ENCODE data around the gene ZNF346. TPM values are rescaled to one million over a fixed set of nuclear protein-coding genes. Genes with fewer than 3 reads are reported as not detected.

Gene ZNF346
- total RNA-seq, 1 donor from 2014 or later, result 8.3 TPM

- DNase-seq (no peak), ATAC-seq (no peak)
- intact Hi-C loops (cut with micrococcal nuclease), result no loop called here
Observed at GRCh38 chr5:177107159-177107558, 84.7 kb downstream of the ZNF346 start.

DNA sequence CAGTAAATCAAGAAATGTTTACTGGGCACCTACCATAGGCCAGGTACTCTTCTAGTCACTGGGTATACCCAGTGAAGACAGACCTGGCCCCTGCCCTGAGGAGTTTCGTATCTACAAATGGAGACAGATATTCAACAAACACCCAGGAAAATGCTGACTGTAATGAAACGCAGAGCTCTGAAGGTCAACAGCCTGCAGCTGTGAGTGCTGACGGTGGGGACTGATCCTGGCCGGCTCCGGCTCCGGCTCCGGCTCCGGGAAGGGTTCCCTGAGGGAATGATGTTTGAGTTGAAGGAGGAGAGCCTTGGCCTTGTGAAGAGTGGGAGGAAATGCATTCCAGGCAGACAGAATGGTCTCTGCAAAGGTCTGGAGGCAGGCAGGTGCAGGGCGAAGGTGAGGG is 87.3 kb downstream of the ZNF346 start:
- DNase-seq (no peak), ATAC-seq (peak; percentile 60)
- intact Hi-C loops (cut with micrococcal nuclease), result no loop called here

GRCh38 chr5:177111720-177112394 is 89.4 kb downstream of the ZNF346 start:
- peak; percentile 33 for ATAC-seq
- DNase-seq, result peak; percentile 75

DNA sequence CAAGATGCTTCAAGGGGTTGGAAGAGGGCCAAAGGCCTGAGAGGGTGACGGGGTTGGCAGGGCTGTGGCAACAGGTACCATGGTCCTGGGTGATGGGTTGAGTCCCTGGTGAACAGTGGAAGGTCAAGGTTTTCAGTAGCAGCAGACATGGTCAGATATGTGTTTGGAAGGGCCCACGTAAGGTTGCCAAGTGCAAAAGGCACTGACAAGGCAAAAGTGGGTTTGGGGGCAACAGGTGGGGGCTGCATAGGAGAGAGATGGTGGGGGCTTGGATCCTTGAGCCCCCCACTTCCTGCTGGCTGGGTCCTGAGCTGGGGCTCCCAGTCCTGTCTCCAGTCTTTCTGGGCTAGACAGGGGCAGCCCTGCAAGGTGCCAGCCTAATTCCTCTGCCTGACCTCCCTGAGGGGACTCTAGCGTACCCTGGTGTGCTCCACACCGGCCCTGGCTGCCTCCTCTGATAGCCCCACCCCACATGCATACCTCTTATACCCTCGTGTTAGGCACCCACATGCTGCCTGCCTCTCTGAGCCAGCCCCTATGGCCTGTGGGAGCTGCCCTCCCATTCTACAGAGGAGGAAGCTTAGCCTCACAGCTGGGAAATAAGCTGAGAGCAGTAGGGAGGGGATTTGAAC is 90.2 kb downstream of the ZNF346 start:
- intact Hi-C loops (cut with micrococcal nuclease), result no loop called here
- no peak for ATAC-seq
- DNase-seq, result no peak

More at GRCh38 chr5:177111720-177112394, 89.4 kb downstream of the ZNF346 start:
- intact Hi-C loops (cut with micrococcal nuclease), result no loop called here

DNA sequence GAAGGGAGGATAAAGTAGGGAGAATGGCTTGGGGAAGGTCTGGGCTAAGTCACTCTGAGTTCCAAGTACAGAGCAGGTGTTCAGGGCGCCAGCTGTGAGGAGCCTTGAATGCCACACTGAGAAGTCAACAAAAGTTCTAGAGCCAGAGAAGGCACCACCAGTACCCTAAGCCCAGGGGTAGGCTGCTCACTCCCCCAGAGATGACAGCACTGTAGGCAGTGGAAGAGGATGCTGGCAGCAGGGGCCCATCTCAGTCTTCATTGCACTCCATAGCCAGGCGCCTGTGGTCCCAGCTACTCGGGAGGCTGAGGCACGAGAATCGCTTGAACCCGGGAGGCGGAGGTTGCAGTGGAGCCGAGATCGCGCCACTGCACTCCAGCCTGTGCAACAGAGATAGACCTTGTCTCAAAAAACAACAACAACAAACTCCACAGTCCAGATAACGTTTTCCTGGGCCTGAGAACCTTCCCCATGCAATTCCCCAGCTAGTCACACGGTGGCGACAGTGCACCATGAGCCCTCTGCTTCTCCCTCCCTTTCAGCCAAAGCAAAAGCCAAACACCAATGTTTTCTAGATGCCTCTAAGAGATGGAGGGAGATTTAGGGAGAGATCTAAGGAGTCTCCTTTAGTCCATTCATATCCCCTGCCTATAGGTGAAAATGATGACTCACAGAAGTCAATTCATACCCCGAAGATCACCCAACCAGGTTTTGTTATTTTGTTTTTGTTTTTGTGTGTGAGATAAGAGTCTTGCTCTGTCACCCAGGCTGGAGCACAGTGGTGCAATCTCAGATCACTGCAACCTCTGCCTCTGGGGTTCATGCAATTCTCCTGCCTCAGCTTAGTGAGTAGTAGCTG is 91.3 kb downstream of the ZNF346 start:
- ATAC-seq (peak; percentile 57), DNase-seq (peak; percentile 84)
- intact Hi-C loops (cut with micrococcal nuclease), result no loop called here

- intact Hi-C loops (cut with micrococcal nuclease), result no loop called here
Observed at GRCh38 chr5:177116631-177117373, 94.3 kb downstream of the ZNF346 start.

GRCh38 chr5:177117441-177118045 is 95.0 kb downstream of the ZNF346 start:
- no peak for ATAC-seq
- intact Hi-C loops (cut with micrococcal nuclease), result no loop called here
- DNase-seq, result no peak

More at GRCh38 chr5:177116631-177117373, 94.3 kb downstream of the ZNF346 start:
- DNase-seq, result peak; percentile 93
- peak; percentile 97 for ATAC-seq

DNA sequence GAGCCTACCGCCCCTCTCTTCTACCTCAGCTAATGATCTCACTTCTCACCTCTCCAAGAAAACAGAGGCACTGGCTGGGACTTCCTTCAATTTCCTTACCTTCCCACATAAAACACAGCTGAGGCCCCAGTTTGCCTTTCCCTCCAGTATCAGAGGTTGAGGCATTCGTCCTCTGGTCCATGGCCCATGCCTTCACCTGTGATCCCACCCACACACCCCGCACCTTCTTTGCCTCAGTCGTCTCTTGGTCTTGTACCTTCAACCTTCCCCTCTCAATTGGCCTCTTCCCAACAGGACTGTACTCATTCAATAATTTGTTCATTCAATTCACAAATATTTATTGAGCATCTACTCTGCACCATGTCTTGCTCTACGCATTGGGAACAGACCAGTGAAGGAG is 100.1 kb downstream of the ZNF346 start:
- ATAC-seq, result no peak

GRCh38 chr5:177123789-177124485 is 101.4 kb downstream of the ZNF346 start:
- DNase-seq (no peak), ATAC-seq (no peak)
- intact Hi-C loops (cut with micrococcal nuclease), result no loop called here

More for the DNA sequence above, 100.1 kb downstream of the ZNF346 start:
- no peak for DNase-seq
- intact Hi-C loops (cut with micrococcal nuclease), result no loop called here

DNA sequence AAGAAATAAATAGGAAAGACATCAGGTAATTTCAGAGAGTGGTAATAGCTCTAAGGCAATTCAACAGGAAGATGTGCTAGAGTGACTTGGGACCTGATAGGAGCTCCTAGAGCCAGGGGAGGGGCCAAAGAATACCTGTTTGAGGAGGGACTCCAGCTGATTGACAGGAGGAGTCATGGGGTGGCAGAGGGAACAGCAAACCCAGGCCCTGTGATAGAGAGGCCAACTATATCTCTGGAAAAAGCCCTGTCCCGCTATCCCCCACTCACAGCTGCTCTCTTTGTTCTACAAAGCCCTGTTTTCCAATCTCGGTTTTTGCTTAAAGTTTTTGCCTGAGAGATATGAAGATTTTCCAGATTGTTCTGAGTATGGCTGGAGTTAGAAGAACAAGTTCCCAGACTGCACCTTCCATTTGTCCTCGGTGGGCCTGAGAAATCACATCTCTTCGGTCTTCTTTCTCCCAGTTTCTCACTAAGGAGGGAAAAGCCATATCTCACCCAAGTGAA is 102.0 kb downstream of the ZNF346 start:
- ATAC-seq (no peak), DNase-seq (no peak)
- intact Hi-C loops (cut with micrococcal nuclease), result no loop called here

DNA sequence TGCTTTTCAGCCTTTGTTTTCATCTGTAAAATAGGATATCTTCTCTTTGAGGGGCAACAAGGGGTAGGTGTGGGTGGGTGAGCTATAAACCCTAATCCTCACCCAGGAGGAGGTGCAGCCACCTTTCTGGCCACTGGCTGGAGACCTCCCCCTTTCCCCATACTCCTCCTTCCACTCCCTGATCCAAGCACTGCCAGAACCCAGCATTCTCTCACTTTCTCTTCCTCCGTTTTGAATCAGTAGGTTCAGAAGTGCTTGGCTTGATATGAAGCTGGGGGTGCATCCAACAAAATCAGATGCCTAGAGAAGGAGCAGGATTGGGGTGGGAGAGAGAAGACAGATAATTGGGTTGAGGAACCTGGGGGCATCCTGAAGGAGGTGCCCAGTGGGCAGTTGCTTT is 104.3 kb downstream of the ZNF346 start:
- DNase-seq (no peak), ATAC-seq (no peak)
- intact Hi-C loops (cut with micrococcal nuclease), result no loop called here

- ATAC-seq (no peak), DNase-seq (no peak)
- intact Hi-C loops (cut with micrococcal nuclease), result no loop called here
Observed at GRCh38 chr5:177128551-177128981, 106.1 kb downstream of the ZNF346 start.

GRCh38 chr5:177130211-177131018 is 107.9 kb downstream of the ZNF346 start:
- intact Hi-C loops (cut with micrococcal nuclease), result no loop called here
- ATAC-seq, result no peak
- DNase-seq, result no peak
